Activated CD8-positive, alpha-beta memory T cell treated with anti-CD3 and anti-CD28 coated beads for 36 hours (primary cell): ENCODE data around the gene PFDN5. TPM values are rescaled to one million over a fixed set of nuclear protein-coding genes. Genes with fewer than 3 reads are reported as not detected.

Experiments
- CTCF ChIA-PET: fragments of 350-600 bp; sonication (Branson Sonifier 250); formaldehyde crosslinking; loops from one replicate; lab custom pipeline; 2021; ENCODE audit warnings: antibody characterized with exemption; lab: Charles Lee
- POLR2A ChIA-PET: fragments of 350-600 bp; sonication (Branson Sonifier 250); formaldehyde crosslinking; loops from one replicate; lab custom pipeline; 2021; ENCODE audit warnings: antibody characterized with exemption; lab: Charles Lee
- total RNA-seq, 2 experiments: library from RNA; stranded (reverse); gene quantifications; one replicate each; pipeline ENCODE4 v1.2.3, GENCODE V29; 2021

The PFDN5 gene
- total RNA-seq = 100 to 1,000 TPM; 338 to 349 TPM

DNA sequence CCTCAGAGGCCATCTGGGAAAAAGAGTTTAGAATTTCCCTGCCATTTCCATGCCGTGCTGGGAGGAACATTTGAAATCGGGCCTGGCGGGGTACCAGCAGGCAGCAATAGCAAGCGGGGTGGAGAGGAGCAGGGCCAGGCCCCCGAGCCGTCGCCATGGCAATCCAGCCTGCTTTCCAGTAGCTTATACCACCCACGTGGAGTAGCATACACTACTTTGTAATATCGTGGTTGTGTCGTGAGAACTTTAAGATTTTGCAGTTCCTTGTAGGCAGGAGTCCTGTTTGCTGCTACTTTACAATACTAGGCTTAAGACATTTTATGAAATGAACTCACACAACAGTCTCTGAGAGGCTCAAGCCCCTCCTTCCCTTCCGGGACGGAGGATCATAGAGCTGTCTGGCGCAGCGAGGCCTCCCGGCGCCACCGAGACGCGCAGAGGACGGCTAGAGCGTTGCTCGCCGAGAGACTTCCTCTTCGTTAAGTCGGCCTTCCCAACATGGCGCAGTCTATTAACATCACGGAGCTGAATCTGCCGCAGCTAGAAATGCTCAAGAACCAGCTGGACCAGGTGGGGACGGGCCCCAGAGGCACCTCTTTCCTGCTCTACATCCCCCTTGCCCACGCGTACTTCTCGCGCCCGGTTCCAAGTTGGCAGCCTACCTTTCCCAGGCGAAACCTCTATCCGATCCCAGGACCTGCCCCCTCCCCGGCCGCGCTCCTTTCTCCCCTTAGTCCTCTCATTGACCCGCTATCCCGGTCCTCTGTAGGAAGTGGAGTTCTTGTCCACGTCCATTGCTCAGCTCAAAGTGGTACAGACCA, at the start of gene PFDN5:
Gene PFDN5 (plus strand): TSS at position 473 of the 821 bp plus-strand sequence. CDS start 26 bp downstream, at position 499.
- ChIA-PET POLR2A (interaction anchor here (0.5 to 1.4 kb wide), 8 partner anchors 26 to 184 kb away, joined by 3 to 7 read pairs (median 4); partner anchors contain the start of genes AAAS and ZNF740), CTCF (interaction anchor here (0.9 to 4.1 kb wide), 7 partner anchors 16 to 135 kb away, joined by 3 to 23 read pairs (median 4); partner anchors contain the start of gene AAAS)

GRCh38 chr12:53251477-53252348, 43.6 kb upstream of the PFDN5 start:
- POLR2A ChIA-PET = no interaction called here
- CTCF ChIA-PET = interaction anchor here (0.5 to 2.6 kb wide), 18 partner anchors 16 to 149 kb away, joined by 3 to 37 read pairs (median 4); partner anchors contain the start of genes AAAS, ESPL1 and ITGB7

DNA sequence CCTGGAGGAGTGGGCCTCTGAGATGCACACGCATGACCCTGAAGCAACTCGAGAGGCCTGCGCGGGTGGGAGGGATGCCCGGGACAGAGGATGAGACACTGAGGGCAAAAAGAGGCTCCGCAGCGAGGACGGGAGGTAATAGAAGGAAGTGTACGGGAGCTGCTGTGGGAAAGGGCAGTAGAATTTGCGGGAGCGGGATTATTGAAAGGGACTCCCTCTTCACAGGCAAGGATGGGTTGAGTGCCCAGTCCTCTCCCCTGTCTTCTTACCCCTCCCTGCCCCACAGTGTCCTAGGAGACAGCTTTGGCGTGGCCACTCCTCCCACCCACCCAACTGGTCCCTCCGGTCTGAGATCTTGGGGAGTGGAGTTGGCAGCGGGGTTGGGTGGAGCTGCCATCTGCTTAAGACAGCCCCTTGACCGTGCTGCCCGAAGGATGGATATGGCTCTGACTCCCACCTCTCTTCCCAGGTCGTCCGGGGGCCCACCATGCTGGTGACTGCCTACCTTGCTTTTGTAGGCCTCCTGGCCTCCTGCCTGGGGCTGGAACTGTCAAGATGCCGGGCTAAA, 42.9 kb upstream of the PFDN5 start:
- CTCF ChIA-PET = interaction anchor here (0.5 to 2.8 kb wide), 9 partner anchors 9 to 92 kb away, joined by 3 to 37 read pairs (median 4); partner anchors contain the start of genes AAAS and ESPL1
- POLR2A ChIA-PET = interaction anchor here (0.5 to 0.8 kb wide), 3 partner anchors 33 to 99 kb away, joined by 3 to 5 read pairs (median 3); no protein-coding TSS in a partner anchor

- CTCF ChIA-PET = interaction anchor here (1.1 to 2.8 kb wide), 6 partner anchors 10 to 94 kb away, joined by 3 to 37 read pairs (median 7); partner anchors contain the start of gene ESPL1
- POLR2A ChIA-PET = interaction anchor here (0.6 kb wide), 1 partner anchor 198 kb away, joined by 5 read pairs; no protein-coding TSS in a partner anchor
Observed at GRCh38 chr12:53253298-53253697, 42.0 kb upstream of the PFDN5 start.

- ChIA-PET CTCF (interaction anchor here (0.9 to 2.8 kb wide), 5 partner anchors 11 to 96 kb away, joined by 3 to 9 read pairs (median 5); partner anchors contain the start of gene ESPL1), POLR2A (no interaction called here)
Observed at GRCh38 chr12:53254816-53255545, 40.4 kb upstream of the PFDN5 start.

- ChIA-PET POLR2A (no interaction called here), CTCF (interaction anchor here (1.6 kb wide), 1 partner anchor 19 kb away, joined by 3 read pairs; no protein-coding TSS in a partner anchor)
Observed at GRCh38 chr12:53255996-53256395, 39.3 kb upstream of the PFDN5 start.

- ChIA-PET CTCF (interaction anchor here (0.7 to 0.8 kb wide), 3 partner anchors 57 to 233 kb away, joined by 3 to 4 read pairs (median 3); no protein-coding TSS in a partner anchor), POLR2A (no interaction called here)
Observed at GRCh38 chr12:53258541-53259539, 36.5 kb upstream of the PFDN5 start.

GRCh38 chr12:53259891-53260290, 35.5 kb upstream of the PFDN5 start:
- ChIA-PET CTCF (interaction anchor here (0.6 to 0.9 kb wide), 4 partner anchors 33 to 206 kb away, joined by 3 to 4 read pairs (median 3); no protein-coding TSS in a partner anchor), POLR2A (interaction anchor here (0.6 kb wide), 1 partner anchor 60 kb away, joined by 5 read pairs; no protein-coding TSS in a partner anchor)

DNA sequence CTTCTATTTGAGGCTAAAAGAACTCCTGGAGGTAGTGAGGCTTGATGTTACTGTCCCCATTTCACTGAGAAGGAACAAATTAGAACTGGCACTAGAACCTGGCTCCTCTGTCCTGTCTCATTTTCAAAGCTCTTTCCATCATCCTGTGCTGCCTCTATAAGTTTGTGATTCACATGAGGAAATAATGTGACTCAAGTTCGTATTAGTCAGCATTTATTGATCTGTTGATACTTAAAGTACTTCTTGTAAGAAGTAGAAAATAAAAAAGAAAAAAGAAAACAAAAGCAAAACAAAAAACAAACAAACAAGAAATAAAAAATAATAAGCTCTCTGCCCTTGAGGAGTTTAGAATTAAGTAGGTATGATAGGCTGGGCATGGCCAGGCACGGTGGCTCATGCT, 29.6 kb upstream of the PFDN5 start:
- POLR2A ChIA-PET = no interaction called here
- CTCF ChIA-PET = interaction anchor here (0.6 to 9.3 kb wide), 4 partner anchors 17 to 50 kb away, joined by 3 to 107 read pairs (median 3); partner anchors contain the start of gene MYG1

DNA sequence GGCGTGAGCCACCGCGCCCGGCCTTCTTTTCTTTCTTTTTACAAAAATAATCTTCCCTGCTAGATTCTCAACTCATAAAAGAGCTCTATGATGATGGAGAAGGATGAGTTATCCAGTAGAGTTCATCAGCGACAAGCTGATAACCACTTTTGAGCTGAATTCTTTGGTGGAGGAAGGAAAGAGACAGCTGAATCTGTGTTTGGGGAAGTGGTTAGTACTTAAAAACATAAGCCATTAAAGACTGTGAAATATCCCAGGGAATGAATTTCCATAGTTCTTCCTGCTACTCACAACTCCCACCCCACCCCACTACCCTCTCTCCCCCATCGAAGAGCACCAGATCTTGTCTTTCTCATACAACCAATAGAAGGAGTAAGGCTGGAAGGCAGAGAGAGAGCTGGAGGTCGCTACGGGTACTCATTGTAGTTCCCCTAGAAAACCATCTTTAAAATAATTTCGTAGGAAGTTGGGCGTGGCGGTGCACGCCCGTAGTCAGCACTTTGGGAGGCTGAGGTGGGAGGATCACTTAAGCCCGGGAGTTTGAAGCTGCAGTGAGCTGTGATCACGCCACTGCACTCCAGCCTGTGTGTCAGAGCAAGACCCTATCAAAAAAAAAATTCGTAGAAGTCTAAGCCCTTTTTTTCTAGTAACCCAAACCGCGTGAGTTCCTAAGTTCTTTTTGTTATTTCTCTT, 27.9 kb upstream of the PFDN5 start:
- POLR2A ChIA-PET = interaction anchor here (0.7 to 2.5 kb wide), 4 partner anchors 19 to 51 kb away, joined by 3 to 19 read pairs (median 4); no protein-coding TSS in a partner anchor
- CTCF ChIA-PET = interaction anchor here (0.6 to 9.3 kb wide), 11 partner anchors 12 to 187 kb away, joined by 3 to 107 read pairs (median 3); a partner anchor contains a TSS

- CTCF ChIA-PET = interaction anchor here (0.6 to 9.3 kb wide), 15 partner anchors 13 to 373 kb away, joined by 3 to 107 read pairs (median 3); partner anchors contain the start of genes AAAS and SP1
- POLR2A ChIA-PET = interaction anchor here (0.6 to 2.5 kb wide), 4 partner anchors 33 to 203 kb away, joined by 3 to 19 read pairs (median 7); no protein-coding TSS in a partner anchor
Observed at GRCh38 chr12:53267999-53268629, 27.2 kb upstream of the PFDN5 start, which contains the start of gene ESPL1. TSS of gene ESPL1 (plus strand) at chr12:53268299. CDS start at chr12:53268767, 468 bp downstream.

DNA sequence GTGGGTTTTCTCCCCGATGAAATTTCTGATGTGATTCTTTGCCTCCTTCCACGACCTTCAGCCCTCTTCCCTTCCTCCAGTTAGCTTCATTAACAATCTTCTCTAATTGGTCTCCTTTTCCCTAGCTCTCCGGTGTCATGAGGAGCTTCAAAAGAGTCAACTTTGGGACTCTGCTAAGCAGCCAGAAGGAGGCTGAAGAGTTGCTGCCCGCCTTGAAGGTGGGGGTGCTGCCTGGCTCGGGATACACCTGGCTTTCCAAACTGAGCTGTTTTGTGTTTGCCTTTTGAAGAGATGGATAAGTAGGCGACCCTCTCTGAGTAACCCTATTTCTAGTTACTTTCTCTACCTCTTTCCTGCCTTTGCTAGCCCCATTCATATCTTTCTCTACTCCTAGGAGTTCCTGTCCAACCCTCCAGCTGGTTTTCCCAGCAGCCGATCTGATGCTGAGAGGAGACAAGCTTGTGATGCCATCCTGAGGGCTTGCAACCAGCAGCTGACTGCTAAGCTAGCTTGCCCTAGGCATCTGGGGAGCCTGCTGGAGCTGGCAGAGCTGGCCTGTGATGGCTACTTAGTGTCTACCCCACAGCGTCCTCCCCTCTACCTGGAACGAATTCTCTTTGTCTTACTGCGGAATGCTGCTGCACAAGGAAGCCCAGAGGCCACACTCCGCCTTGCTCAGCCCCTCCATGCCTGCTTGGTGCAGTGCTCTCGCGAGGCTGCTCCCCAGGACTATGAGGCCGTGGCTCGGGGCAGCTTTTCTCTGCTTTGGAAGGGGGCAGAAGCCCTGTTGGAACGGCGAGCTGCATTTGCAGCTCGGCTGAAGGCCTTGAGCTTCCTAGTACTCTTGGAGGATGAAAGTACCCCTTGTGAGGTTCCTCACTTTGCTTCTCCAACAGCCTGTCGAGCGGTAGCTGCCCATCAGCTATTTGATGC, 26.4 kb upstream of the PFDN5 start:
- CTCF ChIA-PET = interaction anchor here (0.6 to 9.3 kb wide), 15 partner anchors 8 to 374 kb away, joined by 3 to 107 read pairs (median 3); partner anchors contain the start of genes AAAS and SP1
- POLR2A ChIA-PET = interaction anchor here (0.6 to 2.5 kb wide), 4 partner anchors 49 to 203 kb away, joined by 3 to 19 read pairs (median 7); partner anchors contain the start of genes CSAD and ZNF740

DNA sequence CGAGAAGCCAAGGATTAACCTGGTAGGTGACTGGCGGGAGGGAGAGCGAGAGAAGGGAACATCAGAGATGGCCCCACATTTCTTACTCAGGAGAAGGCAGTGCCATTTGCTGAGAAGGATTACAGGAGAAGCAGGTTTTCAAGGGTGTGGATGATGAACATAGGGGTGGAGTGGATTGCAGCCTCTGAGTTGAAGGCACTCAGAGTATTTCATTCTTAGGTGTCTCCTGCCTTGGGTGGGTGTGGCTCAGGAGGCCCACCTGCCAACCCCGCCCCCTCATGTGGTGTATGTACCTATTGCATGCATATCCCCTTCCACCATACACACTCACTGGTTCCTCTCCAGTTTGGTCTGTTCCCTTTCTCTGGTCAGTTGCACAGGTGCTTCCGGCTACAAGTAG, 20.9 kb upstream of the PFDN5 start:
- POLR2A ChIA-PET = no interaction called here
- CTCF ChIA-PET = no interaction called here

- ChIA-PET CTCF (no interaction called here), POLR2A (interaction anchor here (0.8 to 1.0 kb wide), 2 partner anchors 10 to 62 kb away, joined by 3 to 5 read pairs; no protein-coding TSS in a partner anchor)
Observed at GRCh38 chr12:53276511-53276910, 18.8 kb upstream of the PFDN5 start.
